C4-2B (cell line): ENCODE results near the gene NTMT1.

Experiments
- H3K27ac ChIP-seq: fragments of 450-650 bp; 2 replicates; pipeline ENCODE4 v1.5.1; 2017
- ZFX ChIP-seq: fragments of 450-650 bp; IDR thresholded peaks from 2 replicates; pipeline ENCODE4 v1.6.1; 2017
- TF ChIP-seq, protein P1 (sequence below): fragments of 450-650 bp; conservative IDR thresholded peaks from 2 replicates; pipeline ENCODE4 v1.5.1; 2017; ENCODE audit warnings: mild to moderate bottlenecking

NTMT1 gene

DNA sequence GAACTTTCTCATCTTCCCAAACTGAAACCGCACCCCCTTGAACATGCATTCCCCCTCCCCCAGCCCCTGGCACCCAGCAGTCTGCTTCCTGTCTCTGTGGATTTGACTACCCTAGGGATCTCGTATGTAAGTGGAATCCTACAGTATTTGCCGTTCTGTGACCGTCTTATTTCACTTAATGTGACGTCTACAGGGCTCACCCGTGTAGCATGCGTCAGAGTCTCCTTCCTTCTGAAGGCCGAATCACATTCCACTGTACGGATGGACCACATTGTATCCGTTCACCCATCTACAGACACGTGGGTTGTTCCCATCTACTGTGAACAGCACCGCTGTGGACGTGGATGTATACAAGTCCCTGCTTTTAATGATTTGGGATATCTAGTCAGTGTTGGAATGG, 44.0 kb downstream of the NTMT1 start:
- no peak overlapping the region for H3K27ac ChIP-seq
- TF ChIP-seq, protein P1, sequence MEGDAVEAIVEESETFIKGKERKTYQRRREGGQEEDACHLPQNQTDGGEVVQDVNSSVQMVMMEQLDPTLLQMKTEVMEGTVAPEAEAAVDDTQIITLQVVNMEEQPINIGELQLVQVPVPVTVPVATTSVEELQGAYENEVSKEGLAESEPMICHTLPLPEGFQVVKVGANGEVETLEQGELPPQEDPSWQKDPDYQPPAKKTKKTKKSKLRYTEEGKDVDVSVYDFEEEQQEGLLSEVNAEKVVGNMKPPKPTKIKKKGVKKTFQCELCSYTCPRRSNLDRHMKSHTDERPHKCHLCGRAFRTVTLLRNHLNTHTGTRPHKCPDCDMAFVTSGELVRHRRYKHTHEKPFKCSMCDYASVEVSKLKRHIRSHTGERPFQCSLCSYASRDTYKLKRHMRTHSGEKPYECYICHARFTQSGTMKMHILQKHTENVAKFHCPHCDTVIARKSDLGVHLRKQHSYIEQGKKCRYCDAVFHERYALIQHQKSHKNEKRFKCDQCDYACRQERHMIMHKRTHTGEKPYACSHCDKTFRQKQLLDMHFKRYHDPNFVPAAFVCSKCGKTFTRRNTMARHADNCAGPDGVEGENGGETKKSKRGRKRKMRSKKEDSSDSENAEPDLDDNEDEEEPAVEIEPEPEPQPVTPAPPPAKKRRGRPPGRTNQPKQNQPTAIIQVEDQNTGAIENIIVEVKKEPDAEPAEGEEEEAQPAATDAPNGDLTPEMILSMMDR: no peak
- no peak for TF ChIP-seq ZFX

DNA sequence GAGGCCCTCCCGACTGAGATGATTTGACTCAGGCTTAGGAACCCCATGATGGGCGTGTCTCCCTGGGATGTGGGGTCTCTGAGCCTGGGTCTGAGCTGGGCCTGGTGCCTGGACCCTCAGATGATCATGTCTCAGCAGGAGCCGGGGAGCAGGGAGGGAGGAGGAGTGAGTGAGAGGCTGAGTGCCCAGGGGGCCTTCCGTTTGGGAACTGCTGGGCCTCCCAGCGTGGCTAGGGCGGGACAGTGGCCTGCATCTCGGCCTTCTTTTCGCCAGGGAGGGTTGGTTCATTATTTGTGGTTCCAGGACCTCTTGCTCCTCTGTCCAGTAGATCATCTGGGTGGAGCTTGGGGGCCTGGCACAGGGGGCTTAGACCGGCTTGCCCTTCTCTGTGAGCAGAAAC, 45.1 kb downstream of the NTMT1 start:
- TF ChIP-seq, protein P1: no peak
- no peak for TF ChIP-seq ZFX

DNA sequence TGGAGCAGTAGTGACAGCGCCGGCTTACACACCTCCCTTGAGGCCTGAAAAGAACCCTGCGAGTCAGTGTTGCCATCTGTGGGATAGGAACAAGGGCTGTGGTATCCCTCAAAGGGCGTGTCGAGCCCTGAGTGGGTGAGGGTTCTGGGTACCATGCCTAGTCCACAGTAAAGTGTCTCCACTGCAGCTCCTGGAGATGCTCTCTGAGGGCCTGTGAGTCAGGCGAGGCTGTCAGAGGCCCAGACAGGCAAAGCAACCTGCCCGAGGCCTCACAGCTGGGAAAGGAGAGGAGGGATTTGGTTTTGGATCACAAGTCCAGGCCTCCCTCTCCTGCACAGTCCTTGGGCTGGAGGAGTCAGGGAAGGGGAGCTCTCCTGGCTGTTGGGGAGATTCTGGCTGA, 45.6 kb downstream of the NTMT1 start:
- no peak for TF ChIP-seq ZFX
- TF ChIP-seq, protein P1: no peak
- H3K27ac ChIP-seq: no peak overlapping the region

More for the DNA sequence above, 45.1 kb downstream of the NTMT1 start:
- no peak overlapping the region for H3K27ac ChIP-seq

DNA sequence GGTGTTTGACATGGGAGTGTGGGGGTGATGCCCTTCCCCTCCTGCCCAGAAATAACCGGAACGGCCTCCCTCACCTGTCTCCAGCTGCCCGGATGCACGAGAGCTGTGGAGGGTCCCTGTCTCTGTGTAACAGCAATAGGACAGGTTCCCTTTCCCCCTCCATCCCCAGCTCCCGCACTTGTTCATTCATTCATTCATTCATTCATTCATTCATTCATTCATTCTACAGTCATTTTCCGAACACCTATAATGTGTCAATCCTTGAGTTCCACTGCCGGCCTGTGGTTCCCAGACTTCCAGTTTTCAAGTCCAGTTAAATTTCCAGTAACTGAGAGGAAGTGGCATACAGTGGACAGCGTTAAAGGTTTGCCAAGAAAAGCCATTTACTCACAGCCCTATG, 46.7 kb downstream of the NTMT1 start:
- no peak for TF ChIP-seq ZFX
- TF ChIP-seq, protein P1: no peak
- H3K27ac ChIP-seq: no peak overlapping the region

DNA sequence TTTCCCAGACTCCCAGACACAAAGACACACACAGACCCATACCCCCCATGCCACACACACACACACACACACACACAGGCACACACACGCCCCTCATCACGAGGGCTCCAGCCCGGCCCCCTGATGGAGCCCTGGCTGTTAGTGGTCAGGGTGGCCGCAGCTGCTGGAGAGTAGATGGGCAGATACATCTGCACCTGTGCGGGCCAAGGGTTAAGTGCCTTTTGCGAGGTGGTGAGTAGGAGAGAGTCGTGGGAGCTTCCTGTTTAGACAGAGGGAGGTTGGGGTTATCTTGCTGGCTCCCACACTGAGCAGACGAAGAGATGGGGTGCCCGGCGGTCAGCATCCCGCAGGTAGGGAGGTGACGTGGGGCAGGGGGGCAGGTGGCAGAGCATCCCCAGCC, 47.6 kb downstream of the NTMT1 start:
- no peak for TF ChIP-seq ZFX
- no peak overlapping the region for H3K27ac ChIP-seq

DNA sequence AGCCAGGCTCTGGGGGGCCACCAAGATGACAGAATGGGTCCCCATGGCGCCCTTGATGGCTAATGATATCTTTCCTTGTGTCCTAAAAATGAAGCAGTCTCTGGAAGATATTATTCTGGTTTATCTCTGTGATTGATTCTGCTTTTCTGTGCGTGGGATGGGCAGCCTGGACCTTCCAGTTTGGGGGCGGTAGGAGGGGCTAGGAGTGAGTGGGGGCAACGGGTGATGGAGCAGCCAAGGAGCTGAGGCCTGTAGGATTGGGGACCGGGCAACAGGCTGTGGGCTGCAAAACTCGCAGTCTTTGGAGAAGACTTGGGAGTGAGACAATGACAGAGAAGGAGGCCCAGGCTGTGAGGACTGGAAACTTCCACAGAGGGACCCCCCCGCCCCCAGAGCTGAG, 48.3 kb downstream of the NTMT1 start:
- H3K27ac ChIP-seq: no peak overlapping the region
- TF ChIP-seq ZFX: no peak
- TF ChIP-seq, protein P1: no peak

DNA sequence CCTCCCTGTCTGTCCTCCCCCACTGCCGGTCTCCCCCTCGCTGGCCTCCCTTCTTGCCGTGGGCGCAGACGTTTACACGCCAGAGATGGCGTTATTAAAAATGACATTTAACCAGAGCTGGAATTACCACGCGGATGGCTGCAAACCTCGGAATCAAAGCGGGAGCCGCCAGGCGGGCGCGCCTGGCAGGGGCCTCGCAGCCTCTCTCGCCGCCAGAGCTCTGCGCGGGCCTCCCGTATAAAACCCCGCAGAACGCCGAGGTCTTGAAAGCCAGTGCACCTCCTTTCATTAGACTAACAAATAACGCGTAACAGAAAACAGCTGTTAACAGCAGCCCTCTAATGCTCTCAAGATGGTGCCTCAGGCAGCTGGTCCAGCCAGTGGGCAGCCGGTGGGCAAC, 49.7 kb downstream of the NTMT1 start:
- TF ChIP-seq, protein P1: no peak
- TF ChIP-seq ZFX: no peak
- no peak overlapping the region for H3K27ac ChIP-seq

DNA sequence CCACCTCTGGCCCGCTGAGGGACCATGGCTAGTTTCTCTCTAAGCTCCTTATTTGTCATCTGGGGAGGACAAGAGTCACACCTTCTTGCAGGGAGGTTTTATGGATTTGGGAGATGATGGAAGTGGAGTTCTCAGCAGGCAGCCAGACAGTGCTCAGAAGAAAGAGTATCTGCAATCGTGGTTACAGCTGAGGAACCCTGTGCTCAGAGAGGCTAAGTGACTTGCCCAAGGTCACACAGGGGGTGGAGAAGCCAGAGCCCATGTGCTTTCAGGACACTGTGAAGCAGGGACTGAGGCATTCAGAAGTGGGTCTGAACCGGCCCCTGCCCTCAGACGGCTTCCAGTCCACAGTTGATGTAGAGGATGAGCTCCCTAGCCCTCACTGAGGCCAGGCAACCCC, 50.3 kb downstream of the NTMT1 start:
- TF ChIP-seq, protein P1: no peak
- TF ChIP-seq ZFX: no peak
- no peak overlapping the region for H3K27ac ChIP-seq
